ENCODE data around the gene ATP5F1C. TPM values are rescaled to one million over a fixed set of nuclear protein-coding genes. Genes with fewer than 3 reads are reported as not detected.

ATP5F1C gene
- total RNA-seq, 1 experiment from 2014 or later: 280 TPM

GRCh38 chr10:7766241-7766640, 21.7 kb upstream of the ATP5F1C start:
- H2AK5ac ChIP-seq (ENCODE audit: insufficient read length, low read length): no peak overlapping the region
- H3K79me1 ChIP-seq (ENCODE audit: insufficient read depth, low read depth, low read length, poor library complexity, severe bottlenecking): no peaks in the 10 kb centered on the region
- no peak overlapping the region for H4K91ac ChIP-seq (ENCODE audit: insufficient read length, low read depth, low read length)
- H2BK20ac ChIP-seq (ENCODE audit: low read depth, low read length, poor library complexity, severe bottlenecking): no peak overlapping the region
- H2BK15ac ChIP-seq (ENCODE audit: low read depth, low read length): no peak overlapping the region
- no peak overlapping the region for H2BK120ac ChIP-seq (ENCODE audit: low read depth, low read length, poor library complexity, severe bottlenecking)
- H2AFZ ChIP-seq (ENCODE audit: low read length): no peak overlapping the region
- H3K27ac ChIP-seq (ENCODE audit: insufficient read length, low read depth, low read length): no peak overlapping the region
- DNase-seq: no peak
- no peak overlapping the region for H3K56ac ChIP-seq (ENCODE audit: insufficient read length, low read depth, low read length)
- Mint-ChIP-seq H3K27ac (peak overlapping the region in 1 of 3 experiments; percentile 7; a peak in 1 of 7 replicates), H3K9me3 (no peaks in the 10 kb centered on the region), H3K4me1 (no peaks in the 10 kb centered on the region), H3K4me3 (no peak overlapping the region), H3K36me3 (ENCODE audit: insufficient read depth in 1 of 3, low read depth in 3 of 3) (peaks cover 32 to 78% (median 72%) of the 10 kb centered on the region in 3 experiments; a peak in 6 of 7 replicates), H3K27me3 (ENCODE audit: low read depth) (no peaks in the 10 kb centered on the region)
- no peak overlapping the region for H3K9ac ChIP-seq (ENCODE audit: extremely low read depth, insufficient read length, low read length)
- no peak overlapping the region for H3K23ac ChIP-seq (ENCODE audit: insufficient read length, low read depth, low read length)
- H3K14ac ChIP-seq (ENCODE audit: insufficient read depth, low read length): no peak overlapping the region
- H4K20me1 ChIP-seq (ENCODE audit: control insufficient read depth, insufficient read depth, insufficient read length): no peaks in the 10 kb centered on the region
- WGBS (ENCODE audit: extremely low coverage, insufficient read length, low lambda C conversion rate): no CpG with 5 or more reads among the region's 3 CpGs
- TF ChIP-seq CTCF (conservative IDR thresholded peaks at IDR 0.05): no peak
- no peak overlapping the region for H3K4ac ChIP-seq (ENCODE audit: low read depth, low read length)
- no peak overlapping the region for H2BK12ac ChIP-seq (ENCODE audit: insufficient read length, low read depth, low read length)
- no peak overlapping the region for H4K5ac ChIP-seq (ENCODE audit: insufficient read length, low read depth, low read length)
- no peak overlapping the region for H2BK5ac ChIP-seq (ENCODE audit: insufficient read length, low read length)
- no peak overlapping the region for H3T11ph ChIP-seq (ENCODE audit: low read length)
- no peaks in the 10 kb centered on the region for H3K4me1 ChIP-seq (ENCODE audit: insufficient read depth, low read length)
- no peak overlapping the region for H3K4me2 ChIP-seq (ENCODE audit: insufficient read depth, insufficient read length, low read length)
- H3K23me2 ChIP-seq (ENCODE audit: insufficient read length, low read depth, low read length, poor library complexity, severe bottlenecking): no peaks in the 10 kb centered on the region
- H3K9me3 ChIP-seq (ENCODE audit: control insufficient read depth, low read depth, low read length): no peaks in the 10 kb centered on the region
- no peak overlapping the region for H4K8ac ChIP-seq (replicated peaks; ENCODE audit: insufficient read length, low read depth, low read length)
- no peaks in the 10 kb centered on the region for H3K27me3 ChIP-seq (ENCODE audit: insufficient read depth, low read length)
- H3K18ac ChIP-seq (ENCODE audit: insufficient read length, low read depth, low read length): no peak overlapping the region
- H3K79me2 ChIP-seq (ENCODE audit: insufficient read depth, low read length): no peaks in the 10 kb centered on the region

Measured in H9 (cell line).